Activated T-cell treated with anti-CD3 and anti-CD28 coated beads, Interleukin-2, amount 50 U/mL, for 4 hours (primary cell): ENCODE data around the gene NCAPH2. TPM values are rescaled to one million over a fixed set of nuclear protein-coding genes. Genes with fewer than 3 reads are reported as not detected.

Experiments
- ATAC-seq, 2 donors: fragments of 200-7000 bp; cut with Tn5 transposase; one replicate each; pipeline ENCODE4 v1.10.0; 2021
- DNase-seq: peaks from one replicate; pipeline ENCODE4 v3.0.0-alpha.2; 2020
- H3K27me3 Mint-ChIP-seq: one replicate; pipeline ENCODE4 v1.8.0; 2021; ENCODE audit warnings: low read depth, mixed read lengths
- H3K36me3 Mint-ChIP-seq: one replicate; pipeline ENCODE4 v1.8.0; 2022; ENCODE audit warnings: mixed read lengths; ENCODE audit not compliant: insufficient read depth
- H3K4me1 Mint-ChIP-seq: one replicate; pipeline ENCODE4 v1.8.0; 2021; ENCODE audit warnings: low read depth, mixed read lengths
- H3K4me3 Mint-ChIP-seq: one replicate; pipeline ENCODE4 v1.8.0; 2021; ENCODE audit warnings: mild to moderate bottlenecking, moderate library complexity, mixed read lengths
- H3K9me3 Mint-ChIP-seq: one replicate; pipeline ENCODE4 v1.8.0; 2021; ENCODE audit warnings: mixed read lengths
- total RNA-seq, 3 donors: library from RNA; stranded (reverse); gene quantifications; one replicate each; pipeline ENCODE4 v1.2.1, GENCODE V29; 2021

NCAPH2 gene
- total RNA-seq, 3 donors from 2014 or later, result 152 to 175 (median 156) TPM

DNA sequence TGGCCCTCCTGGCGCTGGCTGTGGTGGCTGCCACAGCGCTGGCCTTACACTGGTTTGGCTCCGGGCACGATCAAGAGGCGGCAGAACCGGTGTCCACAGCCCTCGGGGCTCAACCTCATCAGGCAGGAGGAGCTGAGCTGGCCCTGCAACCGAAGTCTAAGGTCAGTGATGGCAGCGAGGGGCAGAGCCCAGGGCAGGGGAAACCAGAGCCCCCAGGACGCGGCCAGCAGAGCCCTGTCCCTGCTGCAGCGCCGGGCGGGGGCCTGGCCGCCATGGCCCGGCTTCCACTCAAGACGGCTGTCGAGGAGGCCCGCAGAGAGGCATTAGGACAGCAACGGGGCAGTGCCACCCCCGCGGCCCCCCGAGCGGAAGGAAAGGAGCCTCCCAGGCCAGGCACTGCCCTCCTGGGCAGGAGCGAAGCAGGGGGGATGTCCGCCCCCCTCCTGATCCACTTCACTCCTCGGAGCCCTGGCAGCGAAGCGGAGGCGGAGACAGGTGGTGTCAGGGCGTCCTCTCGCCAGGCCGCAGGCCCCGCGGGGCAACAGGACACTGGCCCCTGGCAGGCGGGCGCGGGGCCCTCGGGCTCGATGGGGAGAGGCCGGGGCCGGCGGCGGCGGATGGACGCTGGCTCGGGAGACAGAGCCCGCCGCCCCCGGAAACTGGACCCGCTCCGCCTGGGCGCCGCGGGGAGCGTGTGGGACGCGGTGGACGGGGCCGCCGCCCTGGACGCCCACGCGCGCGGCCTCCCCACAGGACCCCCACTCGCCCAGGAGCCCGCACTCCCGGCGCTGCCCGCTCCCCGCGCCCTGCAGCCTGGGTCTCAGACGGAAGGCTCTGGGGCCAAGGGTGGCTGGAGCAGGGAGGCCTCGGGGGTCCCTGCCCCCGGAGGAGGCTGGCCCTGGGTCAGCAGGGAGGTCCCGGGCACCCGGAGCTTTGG, 38.6 kb downstream of the NCAPH2 start:
- Mint-ChIP-seq H3K4me1 (peaks cover 53% of the 10 kb centered on the region), H3K9me3 (no peaks in the 10 kb centered on the region), H3K36me3 (no peaks in the 10 kb centered on the region), H3K4me3 (no peak overlapping the region), H3K27me3 (no peaks in the 10 kb centered on the region)
- DNase-seq, result no peak
- ATAC-seq, result no peak

DNA sequence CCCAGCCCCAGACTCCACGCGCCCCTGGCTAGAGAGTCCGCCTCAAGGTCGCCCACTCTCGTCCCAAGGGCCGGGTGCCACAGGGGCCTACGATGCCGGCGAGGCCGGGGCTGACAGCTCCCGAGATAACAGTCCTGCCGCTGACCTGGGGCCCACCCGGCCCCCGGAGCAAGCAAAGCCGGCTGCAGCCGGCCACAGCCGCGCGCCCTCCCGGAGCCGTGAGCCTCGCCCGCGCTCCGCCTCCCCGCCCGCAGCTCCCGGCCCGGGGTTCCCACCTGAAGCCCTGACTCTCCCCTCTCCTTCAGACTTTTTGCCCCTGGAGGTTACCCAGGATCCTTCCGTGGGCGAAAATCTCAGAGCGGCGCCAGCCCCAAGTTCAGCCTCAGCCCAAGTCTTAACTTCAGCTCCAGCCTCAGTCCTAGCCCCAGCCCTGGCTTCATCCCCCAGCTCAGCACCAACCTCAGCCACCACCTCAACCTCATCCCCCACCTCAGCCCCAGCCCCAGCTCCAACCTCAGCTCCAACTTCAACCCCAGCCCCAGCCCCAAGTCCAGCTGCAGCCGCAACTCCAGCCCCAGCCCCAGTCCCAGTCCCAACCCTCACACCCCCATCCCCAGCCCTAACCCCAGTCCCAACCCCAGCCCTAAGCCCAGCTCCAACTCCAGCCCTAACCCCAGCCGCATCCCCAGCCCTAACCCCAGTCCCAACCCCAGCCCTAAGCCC, 39.4 kb downstream of the NCAPH2 start:
- Mint-ChIP-seq H3K27me3 (no peaks in the 10 kb centered on the region), H3K36me3 (no peaks in the 10 kb centered on the region), H3K4me3 (no peak overlapping the region), H3K9me3 (no peaks in the 10 kb centered on the region), H3K4me1 (peaks cover 46% of the 10 kb centered on the region)
- ATAC-seq, result no peak
- no peak for DNase-seq

DNA sequence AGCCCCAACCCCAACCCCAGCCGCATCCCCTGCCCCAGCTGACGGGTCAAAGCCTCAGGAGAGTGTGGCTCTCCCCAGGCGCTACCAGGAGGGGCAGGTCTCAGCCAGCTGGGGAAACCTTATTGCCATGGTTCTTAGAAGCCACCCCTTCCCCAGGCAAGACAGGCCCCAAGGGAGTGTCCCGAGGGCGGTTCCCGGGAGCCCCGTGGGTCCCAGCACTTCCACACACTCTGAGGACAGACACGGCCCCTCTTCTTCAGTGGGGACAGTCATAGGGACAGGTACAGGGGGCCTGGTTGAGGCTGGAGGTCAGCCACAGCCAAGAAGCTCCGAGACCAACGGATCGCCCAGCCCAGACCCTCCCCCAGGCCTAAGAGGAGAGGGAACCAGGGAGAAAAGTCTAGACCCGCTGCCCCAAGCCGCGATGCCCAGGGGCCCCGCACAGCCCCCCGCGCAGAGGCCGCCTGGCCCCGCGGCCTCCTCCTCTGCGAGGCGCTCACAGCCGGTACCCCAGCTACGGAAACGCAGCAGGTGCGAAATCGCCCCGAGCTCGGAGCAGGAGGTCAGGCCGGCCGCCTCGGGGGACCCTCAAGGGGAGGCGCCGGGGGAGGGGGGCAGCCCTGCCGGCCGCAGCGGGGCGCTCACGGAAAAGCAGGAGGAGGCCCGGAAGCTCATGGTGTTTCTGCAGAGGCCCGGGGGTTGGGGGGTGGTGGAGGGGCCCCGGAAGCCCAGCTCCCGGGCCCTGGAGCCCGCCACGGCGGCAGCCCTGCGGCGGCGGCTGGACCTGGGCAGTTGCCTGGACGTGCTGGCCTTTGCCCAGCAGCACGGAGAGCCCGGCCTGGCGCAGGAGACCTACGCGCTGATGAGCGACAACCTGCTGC, 40.3 kb downstream of the NCAPH2 start:
- Mint-ChIP-seq H3K27me3 (no peaks in the 10 kb centered on the region), H3K9me3 (no peaks in the 10 kb centered on the region), H3K4me3 (peak overlapping the region; percentile 70), H3K4me1 (peaks cover 43% of the 10 kb centered on the region), H3K36me3 (no peaks in the 10 kb centered on the region)
- ATAC-seq (peak; percentile 61 to 67), DNase-seq (peak; percentile 50)

DNA sequence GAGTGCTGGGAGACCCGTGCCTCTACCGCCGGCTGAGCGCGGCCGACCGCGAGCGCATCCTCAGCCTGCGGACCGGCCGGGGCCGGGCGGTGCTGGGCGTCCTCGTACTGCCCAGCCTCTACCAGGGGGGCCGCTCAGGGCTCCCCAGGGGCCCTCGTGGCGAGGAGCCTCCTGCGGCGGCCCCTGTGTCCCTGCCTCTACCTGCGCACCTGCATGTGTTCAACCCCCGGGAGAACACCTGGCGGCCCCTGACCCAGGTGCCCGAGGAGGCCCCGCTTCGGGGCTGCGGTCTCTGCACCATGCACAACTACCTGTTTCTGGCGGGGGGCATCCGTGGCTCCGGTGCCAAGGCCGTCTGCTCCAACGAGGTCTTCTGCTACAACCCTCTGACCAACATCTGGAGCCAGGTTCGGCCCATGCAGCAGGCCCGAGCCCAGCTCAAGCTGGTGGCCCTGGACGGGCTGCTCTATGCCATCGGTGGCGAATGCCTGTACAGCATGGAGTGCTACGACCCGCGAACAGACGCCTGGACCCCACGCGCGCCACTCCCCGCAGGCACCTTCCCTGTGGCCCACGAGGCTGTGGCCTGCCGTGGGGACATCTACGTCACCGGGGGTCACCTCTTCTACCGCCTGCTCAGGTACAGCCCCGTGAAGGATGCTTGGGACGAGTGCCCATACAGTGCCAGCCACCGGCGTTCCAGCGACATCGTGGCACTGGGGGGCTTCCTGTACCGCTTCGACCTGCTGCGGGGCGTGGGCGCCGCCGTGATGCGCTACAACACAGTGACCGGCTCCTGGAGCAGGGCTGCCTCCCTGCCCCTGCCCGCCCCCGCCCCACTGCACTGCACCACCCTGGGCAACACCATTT, 41.1 kb downstream of the NCAPH2 start:
- H3K9me3 Mint-ChIP-seq, result no peaks in the 10 kb centered on the region
- DNase-seq, result no peak
- H3K36me3 Mint-ChIP-seq, result no peaks in the 10 kb centered on the region
- peak overlapping the region; percentile 83 for H3K4me3 Mint-ChIP-seq
- H3K27me3 Mint-ChIP-seq, result no peaks in the 10 kb centered on the region
- peaks cover 43% of the 10 kb centered on the region for H3K4me1 Mint-ChIP-seq
- peak; percentile 25 to 29 for ATAC-seq

DNA sequence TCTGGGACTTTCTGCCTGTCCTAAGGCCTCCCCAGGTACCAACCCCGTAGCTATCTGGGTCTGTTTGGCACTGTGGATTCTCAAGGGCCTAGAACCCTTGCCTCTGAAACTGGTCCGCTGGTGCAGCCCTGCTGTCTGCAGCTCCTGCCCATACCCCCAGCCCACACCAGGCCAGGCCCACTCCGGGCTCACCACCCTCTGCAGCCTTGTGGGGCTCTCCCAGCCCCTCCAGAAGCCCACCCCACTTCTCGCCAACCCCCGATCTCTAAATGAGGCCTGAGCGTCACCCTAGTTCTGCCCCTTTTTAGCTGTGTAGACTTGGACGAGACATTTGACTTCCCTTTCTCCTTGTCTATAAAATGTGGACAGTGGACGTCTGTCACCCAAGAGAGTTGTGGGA, 42.4 kb downstream of the NCAPH2 start:
- H3K4me1 Mint-ChIP-seq, result peaks cover 30% of the 10 kb centered on the region
- DNase-seq (no peak), ATAC-seq (no peak)
- peak overlapping the region; percentile 83 for H3K4me3 Mint-ChIP-seq
- no peaks in the 10 kb centered on the region for H3K9me3 Mint-ChIP-seq
- no peaks in the 10 kb centered on the region for H3K27me3 Mint-ChIP-seq
- no peaks in the 10 kb centered on the region for H3K36me3 Mint-ChIP-seq

DNA sequence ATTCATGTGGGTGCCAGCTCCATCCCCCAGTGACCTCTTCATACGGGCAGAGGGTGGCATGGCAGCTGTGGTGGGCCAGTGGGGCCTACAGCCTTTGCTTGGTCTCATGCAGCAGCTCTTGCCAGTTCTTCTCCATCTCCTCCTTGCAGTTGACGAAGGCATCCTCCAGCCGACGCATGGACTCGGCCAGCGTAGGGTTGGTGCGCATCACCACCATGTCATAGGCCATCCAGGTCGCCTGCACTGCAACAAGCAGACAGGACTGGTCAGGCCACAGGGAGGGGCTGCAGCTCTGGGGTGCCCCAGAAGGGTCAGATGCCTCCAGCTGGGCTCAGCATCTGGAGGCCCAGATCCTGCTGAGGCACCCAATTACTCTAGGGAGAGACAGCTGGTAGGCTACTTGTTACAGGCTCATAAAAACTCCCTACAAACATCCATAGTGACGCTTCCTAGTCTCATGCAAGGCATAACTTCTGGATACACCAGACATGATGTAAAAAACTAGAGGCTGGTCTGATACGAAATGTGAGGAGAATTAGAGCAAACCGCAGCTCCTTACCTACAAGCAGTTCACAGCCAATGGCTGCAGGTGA, 43.2 kb downstream of the NCAPH2 start:
- H3K4me1 Mint-ChIP-seq, result peaks cover 22% of the 10 kb centered on the region
- no peaks in the 10 kb centered on the region for H3K36me3 Mint-ChIP-seq
- DNase-seq, result no peak

DNA sequence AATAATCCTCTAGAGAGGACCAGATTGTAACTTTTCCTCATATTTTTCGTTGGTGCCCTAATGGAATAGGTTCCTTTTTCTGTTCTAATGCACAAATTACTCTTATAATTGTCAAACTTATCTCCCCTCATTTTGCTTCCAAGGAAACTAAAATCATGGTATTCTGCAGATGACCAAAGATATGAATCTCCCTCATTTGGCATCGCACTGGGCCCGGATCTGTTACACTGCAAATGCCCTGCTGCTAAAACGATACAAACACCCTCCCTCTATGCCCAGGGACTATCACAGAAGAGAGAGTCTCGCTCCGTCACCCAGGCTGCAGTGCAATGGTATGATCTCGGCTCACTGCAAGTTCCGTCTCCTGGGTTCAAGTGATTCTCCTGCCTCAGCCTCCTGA, 45.3 kb downstream of the NCAPH2 start:
- Mint-ChIP-seq H3K4me3 (no peak overlapping the region), H3K9me3 (no peaks in the 10 kb centered on the region)
- no peak for DNase-seq

More for the DNA sequence above, 43.2 kb downstream of the NCAPH2 start:
- Mint-ChIP-seq H3K9me3 (no peaks in the 10 kb centered on the region), H3K4me3 (no peak overlapping the region), H3K27me3 (no peaks in the 10 kb centered on the region)
- no peak for ATAC-seq

DNA sequence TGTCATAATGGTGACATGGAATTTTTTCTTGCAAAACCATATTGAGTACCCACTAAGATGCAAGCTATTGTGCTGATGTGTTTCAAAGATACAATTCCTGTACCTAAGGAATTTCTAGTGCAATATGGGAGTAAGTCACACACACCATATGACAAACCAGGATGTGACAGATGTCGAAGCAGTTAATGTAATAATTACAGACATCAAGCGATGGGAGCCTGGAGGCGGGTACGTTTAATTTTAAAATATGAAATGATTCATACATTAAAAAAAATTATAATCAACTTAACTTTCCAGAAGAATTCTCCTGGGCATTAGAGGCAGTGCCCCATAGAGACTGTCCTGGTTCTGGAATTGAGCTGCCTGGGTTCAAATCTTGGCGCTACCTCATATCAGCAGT, 48.7 kb downstream of the NCAPH2 start:
- no peaks in the 10 kb centered on the region for H3K36me3 Mint-ChIP-seq
- ATAC-seq, result no peak
- no peaks in the 10 kb centered on the region for H3K9me3 Mint-ChIP-seq
- H3K4me3 Mint-ChIP-seq, result no peak overlapping the region
- DNase-seq, result no peak
- H3K4me1 Mint-ChIP-seq, result peaks cover 3% of the 10 kb centered on the region
- H3K27me3 Mint-ChIP-seq, result no peaks in the 10 kb centered on the region

More for the DNA sequence above, 45.3 kb downstream of the NCAPH2 start:
- Mint-ChIP-seq H3K36me3 (no peaks in the 10 kb centered on the region), H3K27me3 (no peaks in the 10 kb centered on the region), H3K4me1 (peaks cover 19% of the 10 kb centered on the region)
- no peak for ATAC-seq

DNA sequence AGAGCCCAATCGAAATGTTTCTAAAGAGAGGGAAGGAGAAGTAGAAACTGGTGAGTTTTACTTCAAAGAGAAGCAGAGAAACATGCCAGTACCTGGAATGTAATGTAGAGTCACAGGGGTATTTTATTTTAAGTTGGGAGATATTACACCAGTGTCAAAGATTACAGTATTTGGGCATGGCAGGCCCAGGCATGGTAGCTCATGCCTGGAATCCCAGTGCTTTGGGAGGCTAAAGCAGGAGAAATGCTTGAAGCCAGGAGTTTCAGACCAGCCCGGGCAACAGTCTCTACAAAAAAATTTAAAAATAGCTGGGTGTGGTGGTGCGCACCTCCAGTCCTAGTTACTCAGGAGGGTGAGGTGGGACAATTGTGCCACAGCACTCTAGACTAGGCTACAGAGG, 52.0 kb downstream of the NCAPH2 start:
- H3K27me3 Mint-ChIP-seq, result no peaks in the 10 kb centered on the region
- peaks cover 12% of the 10 kb centered on the region for H3K4me1 Mint-ChIP-seq
- no peak overlapping the region for H3K4me3 Mint-ChIP-seq
- DNase-seq (no peak), ATAC-seq (no peak)
- no peaks in the 10 kb centered on the region for H3K9me3 Mint-ChIP-seq
- H3K36me3 Mint-ChIP-seq, result no peaks in the 10 kb centered on the region

DNA sequence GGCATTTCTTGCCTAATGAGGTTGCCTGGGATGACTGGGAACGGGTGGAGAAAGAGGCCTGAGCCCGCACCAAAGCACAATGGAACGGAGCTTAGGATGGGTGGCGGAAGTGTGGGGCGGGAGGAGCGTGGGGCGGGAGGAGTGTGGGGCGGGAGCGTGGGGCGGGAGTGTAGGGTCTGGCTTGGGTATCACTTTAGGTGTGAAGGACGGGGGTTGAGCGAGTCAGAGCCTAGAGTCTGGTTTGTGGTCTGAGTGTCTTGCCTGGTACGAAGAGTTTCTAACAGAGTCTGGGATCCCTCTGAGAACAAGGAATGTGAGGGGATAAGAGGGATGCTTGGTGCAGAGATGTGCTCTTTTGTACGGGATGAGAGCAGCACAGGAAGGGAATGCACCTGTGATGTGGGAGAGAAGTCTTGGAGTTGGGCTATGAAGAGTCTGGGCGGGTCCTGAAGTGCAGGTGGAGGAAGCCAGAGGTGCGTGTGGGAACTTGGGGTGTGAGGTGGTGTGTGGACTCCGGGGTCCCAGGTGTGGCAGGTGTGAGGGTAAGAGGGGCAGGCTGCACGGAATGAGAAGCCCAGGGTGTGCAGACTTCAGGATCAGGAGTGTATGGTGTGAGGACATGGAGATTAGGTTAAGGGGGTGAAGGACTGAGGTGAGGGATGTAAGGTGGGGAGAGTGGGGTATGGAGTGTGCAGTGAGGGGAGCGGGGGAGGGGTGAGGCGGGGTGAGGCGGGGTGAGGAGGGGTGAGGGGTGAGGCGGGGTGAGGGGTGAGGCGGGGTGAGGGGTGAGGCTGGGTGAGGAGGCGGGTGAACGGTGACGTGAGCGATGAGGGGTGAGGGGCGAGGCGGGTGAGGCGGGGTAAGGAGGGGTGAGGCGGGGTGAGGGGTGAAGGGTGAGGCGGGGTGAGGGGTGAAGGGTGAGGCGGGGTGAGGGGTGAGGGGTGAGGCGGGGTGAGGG, 53.7 kb downstream of the NCAPH2 start:
- H3K36me3 Mint-ChIP-seq, result no peaks in the 10 kb centered on the region
- no peaks in the 10 kb centered on the region for H3K9me3 Mint-ChIP-seq
- H3K4me1 Mint-ChIP-seq, result peaks cover 12% of the 10 kb centered on the region
- peak overlapping the region; percentile 64 for H3K4me3 Mint-ChIP-seq
- DNase-seq (no peak), ATAC-seq (no peak)
- H3K27me3 Mint-ChIP-seq, result no peaks in the 10 kb centered on the region

DNA sequence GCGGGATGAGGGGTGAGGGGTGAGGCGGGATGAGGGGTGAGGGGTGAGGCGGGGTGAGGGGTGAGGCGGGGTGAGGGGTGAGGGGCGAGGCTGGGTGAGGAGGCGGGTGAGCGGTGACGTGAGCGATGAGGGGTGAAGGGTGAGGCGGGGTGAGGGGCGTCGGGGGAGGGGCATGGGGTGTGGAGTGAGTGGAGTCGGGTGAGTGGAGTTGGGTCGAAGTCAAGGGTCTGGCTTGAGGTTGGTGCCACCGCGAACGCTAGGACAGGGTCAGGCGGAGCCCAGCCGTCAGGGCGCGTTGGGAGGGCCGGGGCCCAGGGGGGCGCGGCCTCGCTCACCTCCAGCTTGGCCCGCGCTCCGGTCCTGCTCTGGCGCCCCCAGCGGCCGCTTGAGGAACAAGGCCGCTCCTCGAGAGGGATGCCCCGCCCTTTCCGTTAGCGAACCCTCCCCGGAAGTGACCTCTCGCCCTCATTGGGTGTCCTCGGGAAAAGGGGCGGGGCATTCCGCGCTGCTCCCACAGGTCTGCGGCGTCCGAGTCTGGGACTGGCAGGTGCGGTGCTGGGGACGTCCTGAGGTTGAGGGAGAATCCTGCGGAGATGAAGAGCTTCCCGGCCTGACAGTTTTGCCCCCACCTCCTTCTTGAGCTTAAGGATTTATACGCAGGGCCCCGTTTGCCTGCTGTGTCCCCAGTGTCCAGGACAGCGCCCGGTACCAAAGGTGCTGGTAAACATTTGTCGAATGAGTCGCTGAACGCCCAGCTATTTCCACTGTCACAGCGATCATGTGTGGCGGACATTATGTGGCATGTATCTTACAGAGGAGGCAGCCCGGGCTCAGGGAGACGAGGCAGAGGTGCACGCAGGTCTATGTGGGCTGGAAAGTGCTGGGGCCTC, 54.7 kb downstream of the NCAPH2 start, which contains the start of gene SYCE3:
SYCE3 (minus strand) TSS at position 397 of the 890 bp plus-strand sequence. CDS start 6,514 bp downstream, outside the sequence.
- peak; percentile 97 for DNase-seq
- H3K4me1 Mint-ChIP-seq, result peaks cover 12% of the 10 kb centered on the region

More for the DNA sequence above, 54.7 kb downstream of the NCAPH2 start, which contains the start of gene SYCE3:
- no peaks in the 10 kb centered on the region for H3K36me3 Mint-ChIP-seq
- H3K27me3 Mint-ChIP-seq, result no peaks in the 10 kb centered on the region
- ATAC-seq, result peak; percentile 96 to 99
- H3K4me3 Mint-ChIP-seq, result peak within 1 kb of the TSS; percentile 86
- no peaks in the 10 kb centered on the region for H3K9me3 Mint-ChIP-seq
